GM12872 (cell line): ENCODE measurements around the gene GFM1.

ENCODE experiments used
- CTCF ChIP-seq: IDR thresholded peaks from 3 replicates; pipeline ENCODE4 v1.5.1; 2011; ENCODE audit warnings: low read depth, mild to moderate bottlenecking, low read length, moderate library complexity; ENCODE audit not compliant: insufficient read depth

GFM1 gene

GRCh38 chr3:158678687-158679086, 34.4 kb downstream of the GFM1 start:
- TF ChIP-seq CTCF, result no peak

- no peak for TF ChIP-seq CTCF
Observed at GRCh38 chr3:158679547-158680000, 35.2 kb downstream of the GFM1 start.

- TF ChIP-seq CTCF, result no peak
Observed at GRCh38 chr3:158680861-158681260, 36.5 kb downstream of the GFM1 start.

GRCh38 chr3:158683230-158683962, 39.1 kb downstream of the GFM1 start:
- no peak for TF ChIP-seq CTCF

- TF ChIP-seq CTCF, result no peak
Observed at GRCh38 chr3:158685159-158685558, 40.8 kb downstream of the GFM1 start.

GRCh38 chr3:158696618-158697017, 52.3 kb downstream of the GFM1 start:
- TF ChIP-seq CTCF, result no peak

GRCh38 chr3:158700559-158700958, 56.2 kb downstream of the GFM1 start:
- TF ChIP-seq CTCF, result no peak
